Measurements from ENCODE around the gene TRIM13. TPM values are rescaled to one million over a fixed set of nuclear protein-coding genes. Genes with fewer than 3 reads are reported as not detected.

Gene TRIM13
- total and polyA plus RNA-seq, 2 of the 13 experiments (the other 11 are each of a cell fraction or from before 2014, with no cell fraction given) = 22.0 to 24.4 TPM

DNA sequence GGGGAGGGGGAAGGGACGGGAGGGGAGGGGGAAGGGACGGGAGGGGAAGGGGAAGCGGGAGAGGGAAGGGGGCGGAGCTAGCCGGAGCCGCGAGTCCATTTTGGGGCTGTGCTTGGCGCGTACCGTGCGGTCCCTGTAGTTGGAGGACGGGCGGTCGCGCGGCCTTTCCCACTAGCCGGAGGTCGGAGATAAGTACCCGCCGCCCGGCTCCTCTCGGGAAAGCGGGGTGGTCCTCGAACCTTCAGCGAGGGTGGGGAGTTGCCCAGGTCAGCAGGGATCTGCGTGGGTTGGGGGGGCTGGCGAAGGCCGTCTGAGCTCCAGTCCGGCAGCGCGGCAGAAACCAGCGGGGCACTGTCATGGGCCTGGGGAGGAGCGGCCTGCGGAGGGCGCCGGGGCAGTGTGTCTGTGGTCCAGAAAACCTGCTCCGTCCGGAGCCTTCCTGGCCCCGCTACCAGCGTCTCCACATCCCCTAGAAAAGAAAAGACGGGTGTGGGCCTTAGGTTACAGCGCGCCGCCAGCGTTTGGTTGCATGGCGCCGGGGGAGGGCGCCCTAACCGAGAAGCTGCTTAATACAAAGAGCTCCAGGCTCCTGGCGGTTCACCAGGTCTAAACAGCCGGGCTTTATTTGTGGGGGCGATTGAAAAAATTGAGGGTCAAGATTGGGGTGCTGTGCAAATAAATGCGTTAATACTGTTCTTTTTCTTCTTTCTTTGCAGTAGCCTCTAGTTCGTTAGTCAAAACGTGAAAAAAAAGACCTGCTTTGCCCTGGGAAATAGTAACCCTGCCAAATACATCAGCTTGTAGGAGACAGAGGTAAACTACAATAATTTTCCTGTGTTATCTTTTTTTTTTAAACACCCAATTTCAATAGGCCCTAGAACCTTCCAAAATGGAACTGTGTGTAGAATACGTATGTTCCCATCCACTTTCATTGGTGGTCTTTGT lies at the start of gene TRIM13 (continued):
- TF ChIP-seq, protein P1, sequence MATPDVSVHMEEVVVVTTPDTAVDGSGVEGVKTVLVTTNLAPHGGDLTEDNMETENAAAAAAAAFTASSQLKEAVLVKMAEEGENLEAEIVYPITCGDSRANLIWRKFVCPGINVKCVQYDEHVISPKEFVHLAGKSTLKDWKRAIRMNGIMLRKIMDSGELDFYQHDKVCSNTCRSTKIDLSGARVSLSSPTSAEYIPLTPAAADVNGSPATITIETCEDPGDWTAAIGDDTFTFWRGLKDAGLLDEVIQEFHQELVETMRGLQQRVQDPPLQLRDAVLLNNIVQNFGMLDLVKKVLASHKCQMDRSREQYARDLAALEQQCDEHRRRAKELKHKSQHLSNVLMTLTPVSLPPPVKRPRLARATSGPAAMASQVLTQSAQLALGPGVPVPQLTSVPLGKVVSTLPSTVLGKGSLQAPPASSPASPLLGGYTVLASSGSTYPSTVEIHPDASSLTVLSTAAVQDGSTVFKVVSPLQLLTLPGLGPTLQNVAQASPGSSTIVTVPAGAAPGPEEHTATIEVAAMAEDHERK (CRISPR knock-in tag; IDR thresholded peaks at IDR 0.05; ENCODE audit: low read depth) = no peak
- TF ChIP-seq ZNF552 (CRISPR knock-in tag; IDR thresholded peaks at IDR 0.05; ENCODE audit: borderline replicate concordance) (no peak), HNF4A (CRISPR knock-in tag; IDR thresholded peaks at IDR 0.05) (no peak), SUZ12 (IDR thresholded peaks at IDR 0.05; ENCODE audit: low read depth, low read length) (no peak), POLR2A (IDR thresholded peaks at IDR 0.05; ENCODE audit: insufficient read depth in 1 of 2, low read depth in 2 of 2, low read length in 2 of 2) (peak; percentile 82 to 84), ZNF772 (CRISPR knock-in tag; IDR thresholded peaks at IDR 0.05) (0 out of 2 replicates have a peak, but pooled peaks have one; percentile 56), HMG20A (CRISPR knock-in tag; IDR thresholded peaks at IDR 0.05; ENCODE audit: borderline replicate concordance) (no peak), HOXA5 (CRISPR knock-in tag; IDR thresholded peaks at IDR 0.05) (peak; percentile 64), ZNF143 (CRISPR knock-in tag; IDR thresholded peaks at IDR 0.05) (no peak)
- TF ChIP-seq, protein P2, sequence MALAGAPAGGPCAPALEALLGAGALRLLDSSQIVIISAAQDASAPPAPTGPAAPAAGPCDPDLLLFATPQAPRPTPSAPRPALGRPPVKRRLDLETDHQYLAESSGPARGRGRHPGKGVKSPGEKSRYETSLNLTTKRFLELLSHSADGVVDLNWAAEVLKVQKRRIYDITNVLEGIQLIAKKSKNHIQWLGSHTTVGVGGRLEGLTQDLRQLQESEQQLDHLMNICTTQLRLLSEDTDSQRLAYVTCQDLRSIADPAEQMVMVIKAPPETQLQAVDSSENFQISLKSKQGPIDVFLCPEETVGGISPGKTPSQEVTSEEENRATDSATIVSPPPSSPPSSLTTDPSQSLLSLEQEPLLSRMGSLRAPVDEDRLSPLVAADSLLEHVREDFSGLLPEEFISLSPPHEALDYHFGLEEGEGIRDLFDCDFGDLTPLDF (CRISPR knock-in tag; IDR thresholded peaks at IDR 0.05) = peak; percentile 48; the same call in 1 of the 2 replicates
- TF ChIP-seq, protein P3, sequence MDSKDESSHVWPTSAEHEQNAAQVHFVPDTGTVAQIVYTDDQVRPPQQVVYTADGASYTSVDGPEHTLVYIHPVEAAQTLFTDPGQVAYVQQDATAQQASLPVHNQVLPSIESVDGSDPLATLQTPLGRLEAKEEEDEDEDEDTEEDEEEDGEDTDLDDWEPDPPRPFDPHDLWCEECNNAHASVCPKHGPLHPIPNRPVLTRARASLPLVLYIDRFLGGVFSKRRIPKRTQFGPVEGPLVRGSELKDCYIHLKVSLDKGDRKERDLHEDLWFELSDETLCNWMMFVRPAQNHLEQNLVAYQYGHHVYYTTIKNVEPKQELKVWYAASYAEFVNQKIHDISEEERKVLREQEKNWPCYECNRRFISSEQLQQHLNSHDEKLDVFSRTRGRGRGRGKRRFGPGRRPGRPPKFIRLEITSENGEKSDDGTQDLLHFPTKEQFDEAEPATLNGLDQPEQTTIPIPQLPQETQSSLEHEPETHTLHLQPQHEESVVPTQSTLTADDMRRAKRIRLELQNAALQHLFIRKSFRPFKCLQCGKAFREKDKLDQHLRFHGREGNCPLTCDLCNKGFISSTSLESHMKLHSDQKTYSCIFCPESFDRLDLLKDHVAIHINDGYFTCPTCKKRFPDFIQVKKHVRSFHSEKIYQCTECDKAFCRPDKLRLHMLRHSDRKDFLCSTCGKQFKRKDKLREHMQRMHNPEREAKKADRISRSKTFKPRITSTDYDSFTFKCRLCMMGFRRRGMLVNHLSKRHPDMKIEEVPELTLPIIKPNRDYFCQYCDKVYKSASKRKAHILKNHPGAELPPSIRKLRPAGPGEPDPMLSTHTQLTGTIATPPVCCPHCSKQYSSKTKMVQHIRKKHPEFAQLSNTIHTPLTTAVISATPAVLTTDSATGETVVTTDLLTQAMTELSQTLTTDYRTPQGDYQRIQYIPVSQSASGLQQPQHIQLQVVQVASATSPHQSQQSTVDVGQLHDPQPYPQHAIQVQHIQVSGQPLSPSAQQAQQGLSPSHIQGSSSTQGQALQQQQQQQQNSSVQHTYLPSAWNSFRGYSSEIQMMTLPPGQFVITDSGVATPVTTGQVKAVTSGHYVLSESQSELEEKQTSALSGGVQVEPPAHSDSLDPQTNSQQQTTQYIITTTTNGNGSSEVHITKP (CRISPR knock-in tag; IDR thresholded peaks at IDR 0.05; ENCODE audit: low read depth) = no peak
- TF ChIP-seq, protein P4, sequence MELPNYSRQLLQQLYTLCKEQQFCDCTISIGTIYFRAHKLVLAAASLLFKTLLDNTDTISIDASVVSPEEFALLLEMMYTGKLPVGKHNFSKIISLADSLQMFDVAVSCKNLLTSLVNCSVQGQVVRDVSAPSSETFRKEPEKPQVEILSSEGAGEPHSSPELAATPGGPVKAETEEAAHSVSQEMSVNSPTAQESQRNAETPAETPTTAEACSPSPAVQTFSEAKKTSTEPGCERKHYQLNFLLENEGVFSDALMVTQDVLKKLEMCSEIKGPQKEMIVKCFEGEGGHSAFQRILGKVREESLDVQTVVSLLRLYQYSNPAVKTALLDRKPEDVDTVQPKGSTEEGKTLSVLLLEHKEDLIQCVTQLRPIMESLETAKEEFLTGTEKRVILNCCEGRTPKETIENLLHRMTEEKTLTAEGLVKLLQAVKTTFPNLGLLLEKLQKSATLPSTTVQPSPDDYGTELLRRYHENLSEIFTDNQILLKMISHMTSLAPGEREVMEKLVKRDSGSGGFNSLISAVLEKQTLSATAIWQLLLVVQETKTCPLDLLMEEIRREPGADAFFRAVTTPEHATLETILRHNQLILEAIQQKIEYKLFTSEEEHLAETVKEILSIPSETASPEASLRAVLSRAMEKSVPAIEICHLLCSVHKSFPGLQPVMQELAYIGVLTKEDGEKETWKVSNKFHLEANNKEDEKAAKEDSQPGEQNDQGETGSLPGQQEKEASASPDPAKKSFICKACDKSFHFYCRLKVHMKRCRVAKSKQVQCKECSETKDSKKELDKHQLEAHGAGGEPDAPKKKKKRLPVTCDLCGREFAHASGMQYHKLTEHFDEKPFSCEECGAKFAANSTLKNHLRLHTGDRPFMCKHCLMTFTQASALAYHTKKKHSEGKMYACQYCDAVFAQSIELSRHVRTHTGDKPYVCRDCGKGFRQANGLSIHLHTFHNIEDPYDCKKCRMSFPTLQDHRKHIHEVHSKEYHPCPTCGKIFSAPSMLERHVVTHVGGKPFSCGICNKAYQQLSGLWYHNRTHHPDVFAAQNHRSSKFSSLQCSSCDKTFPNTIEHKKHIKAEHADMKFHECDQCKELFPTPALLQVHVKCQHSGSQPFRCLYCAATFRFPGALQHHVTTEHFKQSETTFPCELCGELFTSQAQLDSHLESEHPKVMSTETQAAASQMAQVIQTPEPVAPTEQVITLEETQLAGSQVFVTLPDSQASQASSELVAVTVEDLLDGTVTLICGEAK (IDR thresholded peaks at IDR 0.05) = no peak
- TF ChIP-seq, protein P4 (CRISPR knock-in tag; IDR thresholded peaks at IDR 0.05) = 0 out of 2 replicates have a peak, but pooled peaks have one; percentile 58
